WI38 (cell line): ENCODE data around the gene SCAANT1.

Experiments
- H3K4me3 ChIP-seq: 2 replicates; pipeline ENCODE4 v1.5.1; 2011; ENCODE audit warnings: low read depth, mild to moderate bottlenecking, control low read depth, low read length
- TF ChIP-seq, protein P1 (sequence below): IDR thresholded peaks from 2 replicates; pipeline ENCODE4 v1.5.1; 2012; ENCODE audit warnings: low read depth, mild to moderate bottlenecking, control low read depth, low read length

Gene SCAANT1

DNA sequence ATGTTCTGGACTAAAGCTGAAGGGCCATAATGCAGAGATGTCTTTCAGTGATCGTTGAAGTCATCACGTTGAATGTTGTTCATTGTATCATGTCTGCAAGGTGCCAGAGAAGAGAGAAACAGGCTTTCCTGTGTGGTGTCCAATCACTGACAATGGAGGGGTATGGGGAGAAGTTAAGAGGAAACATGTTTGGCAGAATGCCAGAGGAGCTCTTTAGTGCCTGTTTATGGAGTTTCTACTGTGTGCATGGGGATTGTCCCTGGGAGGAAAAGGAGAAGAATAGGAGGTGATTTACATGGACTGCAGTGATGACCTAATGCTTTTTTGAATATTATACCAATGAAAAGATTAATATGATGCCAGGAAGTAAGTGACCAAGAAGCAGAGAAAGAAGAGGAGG is 11.7 kb downstream of the SCAANT1 start:
- H3K4me3 ChIP-seq, result no peak overlapping the region
- TF ChIP-seq, protein P1, sequence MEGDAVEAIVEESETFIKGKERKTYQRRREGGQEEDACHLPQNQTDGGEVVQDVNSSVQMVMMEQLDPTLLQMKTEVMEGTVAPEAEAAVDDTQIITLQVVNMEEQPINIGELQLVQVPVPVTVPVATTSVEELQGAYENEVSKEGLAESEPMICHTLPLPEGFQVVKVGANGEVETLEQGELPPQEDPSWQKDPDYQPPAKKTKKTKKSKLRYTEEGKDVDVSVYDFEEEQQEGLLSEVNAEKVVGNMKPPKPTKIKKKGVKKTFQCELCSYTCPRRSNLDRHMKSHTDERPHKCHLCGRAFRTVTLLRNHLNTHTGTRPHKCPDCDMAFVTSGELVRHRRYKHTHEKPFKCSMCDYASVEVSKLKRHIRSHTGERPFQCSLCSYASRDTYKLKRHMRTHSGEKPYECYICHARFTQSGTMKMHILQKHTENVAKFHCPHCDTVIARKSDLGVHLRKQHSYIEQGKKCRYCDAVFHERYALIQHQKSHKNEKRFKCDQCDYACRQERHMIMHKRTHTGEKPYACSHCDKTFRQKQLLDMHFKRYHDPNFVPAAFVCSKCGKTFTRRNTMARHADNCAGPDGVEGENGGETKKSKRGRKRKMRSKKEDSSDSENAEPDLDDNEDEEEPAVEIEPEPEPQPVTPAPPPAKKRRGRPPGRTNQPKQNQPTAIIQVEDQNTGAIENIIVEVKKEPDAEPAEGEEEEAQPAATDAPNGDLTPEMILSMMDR, result no peak

DNA sequence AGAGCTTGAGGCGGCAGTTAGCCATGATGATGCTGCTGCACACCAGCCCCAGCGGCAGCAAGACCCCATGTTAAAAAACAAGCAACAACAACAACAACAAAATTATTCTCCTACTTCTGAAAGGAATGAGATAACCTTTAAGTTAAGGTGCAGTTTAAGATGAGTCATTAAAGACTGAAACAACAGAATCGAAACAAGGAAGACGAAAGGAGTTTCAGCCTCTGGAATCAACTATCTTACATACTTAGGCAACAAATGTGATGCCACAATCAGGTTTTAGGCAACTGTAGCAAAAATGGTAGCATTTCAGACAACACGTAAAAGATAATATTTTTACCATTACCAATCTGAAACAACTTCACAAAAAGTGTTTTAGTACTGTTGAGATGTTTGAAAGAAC is 12.2 kb downstream of the SCAANT1 start:
- no peak overlapping the region for H3K4me3 ChIP-seq
- TF ChIP-seq, protein P1, result no peak

DNA sequence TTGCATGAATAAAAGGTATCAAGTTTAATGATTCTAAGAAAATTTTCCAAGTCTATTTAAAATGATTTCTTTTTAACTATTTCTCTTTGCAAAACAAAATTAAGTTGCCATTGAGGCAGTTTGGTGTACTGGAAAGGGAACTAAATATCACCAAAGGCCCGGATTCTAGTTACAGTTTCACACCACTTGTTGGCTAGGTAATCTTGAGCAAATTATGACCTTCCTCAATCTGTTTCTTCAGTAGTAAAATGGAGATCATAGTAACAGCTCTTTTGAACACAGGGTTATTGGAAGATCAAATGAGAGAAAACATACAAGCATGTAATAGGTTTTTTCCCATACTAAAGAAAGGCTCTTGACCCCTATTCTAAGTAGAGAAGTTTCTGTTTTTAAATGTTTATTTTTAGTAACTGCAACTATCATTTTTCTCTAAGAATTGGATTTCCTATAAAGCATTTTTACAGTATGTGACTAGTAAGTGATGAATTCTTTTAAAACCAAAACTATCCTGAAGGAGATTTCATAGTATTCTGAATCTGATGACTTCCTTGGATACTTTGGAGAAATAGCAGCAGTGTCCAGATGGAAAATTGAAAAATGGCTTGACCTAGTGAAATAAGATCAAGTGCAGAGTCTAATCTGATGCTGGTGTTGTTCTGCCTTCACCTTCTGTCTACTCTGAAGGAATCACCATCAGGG is 15.7 kb downstream of the SCAANT1 start:
- TF ChIP-seq, protein P1, result no peak
- no peak overlapping the region for H3K4me3 ChIP-seq

DNA sequence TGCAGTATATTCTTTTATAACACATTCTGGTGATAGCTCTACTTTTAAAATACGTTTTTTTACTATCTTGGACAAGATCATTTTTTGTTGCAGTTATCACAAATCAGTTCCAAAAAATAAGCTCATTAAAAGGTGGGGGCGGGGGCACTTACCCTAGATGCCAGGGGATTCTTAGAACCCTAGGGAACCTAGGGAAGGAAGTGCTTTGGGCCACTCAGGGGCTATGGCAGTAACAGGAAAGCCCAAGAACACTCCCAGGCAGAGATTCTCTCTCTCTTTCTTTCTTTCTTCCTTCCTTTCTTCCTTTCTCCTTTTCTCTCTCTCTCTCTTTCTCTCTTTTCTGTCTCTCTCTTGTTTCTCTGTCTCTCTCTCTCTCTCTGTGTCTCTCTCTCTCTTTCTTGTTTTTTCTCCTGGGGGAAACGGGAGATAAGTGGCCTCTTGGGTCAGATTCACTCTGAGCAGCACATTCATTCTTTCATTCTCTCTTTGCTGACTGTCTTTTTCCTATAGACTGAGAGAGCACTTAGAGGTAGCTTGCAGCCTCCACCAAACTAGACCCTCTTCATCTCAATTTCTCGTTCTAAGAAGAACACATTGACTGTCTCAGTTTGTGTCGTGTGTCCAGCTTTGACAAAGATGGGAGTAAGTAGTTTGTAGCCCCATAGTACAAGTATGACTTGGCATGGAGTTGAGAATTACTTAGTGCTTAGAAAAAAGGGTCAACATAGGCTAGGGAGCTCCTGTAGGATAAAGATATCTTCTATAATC is 16.6 kb downstream of the SCAANT1 start:
- H3K4me3 ChIP-seq, result no peak overlapping the region
- TF ChIP-seq, protein P1, result no peak

DNA sequence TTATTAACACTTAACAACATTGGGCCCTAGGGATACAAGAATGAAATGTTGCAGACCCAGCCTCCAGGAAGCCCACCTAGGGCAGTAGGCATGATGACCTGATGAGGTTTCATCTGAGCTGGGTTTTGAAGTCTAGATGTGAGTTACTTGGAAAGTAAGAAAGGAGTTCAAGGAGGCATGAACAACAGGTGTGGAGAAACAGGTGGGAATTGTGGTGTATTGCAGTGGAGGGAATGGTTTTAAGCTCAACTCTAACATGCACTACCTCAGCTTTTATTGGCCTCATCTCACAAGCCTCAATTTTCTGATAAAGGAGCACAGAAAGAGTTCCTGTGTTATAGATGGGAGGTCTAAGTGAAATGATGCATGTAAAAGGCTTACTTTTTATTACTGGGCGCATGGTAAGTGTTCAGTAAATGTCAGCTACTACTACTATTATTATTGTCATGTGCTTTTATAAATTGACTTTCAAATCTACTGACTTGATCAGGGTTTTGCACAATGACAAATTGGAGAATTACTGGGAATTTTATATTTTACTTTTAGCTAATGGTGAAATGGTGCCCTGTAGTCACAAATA is 19.3 kb downstream of the SCAANT1 start:
- H3K4me3 ChIP-seq, result no peak overlapping the region
- TF ChIP-seq, protein P1, result no peak

DNA sequence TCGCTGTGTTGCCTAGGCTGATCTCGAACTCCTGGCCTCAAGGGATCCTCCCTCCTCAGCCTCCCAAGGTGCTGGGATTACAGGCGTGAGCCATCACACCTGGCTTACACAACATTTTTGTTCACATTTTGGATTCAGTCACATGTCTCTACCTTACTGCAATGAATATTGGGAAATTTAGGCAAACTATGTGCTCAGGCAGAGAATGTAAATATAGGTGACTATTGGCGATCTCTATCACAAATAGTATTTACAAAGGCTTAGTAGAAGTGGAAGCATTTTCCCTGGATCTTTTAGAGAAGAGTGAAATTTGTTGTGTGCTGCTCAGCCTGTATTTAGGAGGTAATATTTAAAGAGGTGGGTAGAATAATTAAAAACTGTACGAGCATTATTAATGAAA is 20.7 kb downstream of the SCAANT1 start:
- TF ChIP-seq, protein P1, result no peak
- H3K4me3 ChIP-seq, result no peak overlapping the region

DNA sequence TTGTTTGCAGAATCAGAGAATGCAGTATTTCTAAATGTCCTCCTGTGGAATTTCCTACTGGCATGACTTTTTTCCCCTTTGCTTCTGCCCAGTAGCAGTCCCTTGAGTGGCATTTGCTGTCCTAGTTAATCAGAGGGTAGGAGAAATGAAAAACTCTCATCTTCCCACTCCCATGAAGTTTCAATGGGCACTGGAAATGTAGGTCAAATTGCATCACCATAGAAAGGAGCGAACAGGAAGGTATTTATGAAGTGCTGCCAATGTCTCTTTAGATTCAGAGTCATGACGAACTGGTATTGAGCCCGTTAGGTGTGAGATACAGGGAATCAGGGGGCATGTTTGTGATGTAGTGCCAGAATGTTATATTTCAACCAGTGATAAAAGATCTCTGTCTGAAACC is 25.3 kb downstream of the SCAANT1 start:
- TF ChIP-seq, protein P1, result no peak
- no peak overlapping the region for H3K4me3 ChIP-seq
